Activated naive CD8-positive, alpha-beta T cell treated with anti-CD3 and anti-CD28 coated beads for 36 hours (primary cell): ENCODE measurements around the gene ST8SIA5. TPM values are rescaled to one million over a fixed set of nuclear protein-coding genes. Genes with fewer than 3 reads are reported as not detected.

Experiments
- DNase-seq: peaks from one replicate; pipeline ENCODE4 v3.0.0; 2021
- H3K27ac Mint-ChIP-seq: one replicate; pipeline ENCODE4 v1.8.0; 2022; ENCODE audit warnings: mild to moderate bottlenecking, moderate library complexity, mixed read lengths
- H3K27me3 Mint-ChIP-seq: one replicate; pipeline ENCODE4 v1.8.0; 2022; ENCODE audit warnings: mild to moderate bottlenecking, mixed read lengths
- H3K36me3 Mint-ChIP-seq: one replicate; pipeline ENCODE4 v1.8.0; 2021; ENCODE audit warnings: mild to moderate bottlenecking, mixed read lengths
- H3K4me1 Mint-ChIP-seq: one replicate; pipeline ENCODE4 v1.8.0; 2021; ENCODE audit warnings: mixed read lengths
- H3K4me3 Mint-ChIP-seq: one replicate; pipeline ENCODE4 v1.8.0; 2022; ENCODE audit warnings: mild to moderate bottlenecking, moderate library complexity, mixed read lengths
- H3K9me3 Mint-ChIP-seq: one replicate; pipeline ENCODE4 v1.8.0; 2022; ENCODE audit warnings: mixed read lengths
- total RNA-seq, 2 experiments: library from RNA; stranded (reverse); gene quantifications; one replicate each; pipeline ENCODE4 v1.2.3, GENCODE V29; 2021

The ST8SIA5 gene
- total RNA-seq, 2 experiments from 2014 or later: not detected

DNA sequence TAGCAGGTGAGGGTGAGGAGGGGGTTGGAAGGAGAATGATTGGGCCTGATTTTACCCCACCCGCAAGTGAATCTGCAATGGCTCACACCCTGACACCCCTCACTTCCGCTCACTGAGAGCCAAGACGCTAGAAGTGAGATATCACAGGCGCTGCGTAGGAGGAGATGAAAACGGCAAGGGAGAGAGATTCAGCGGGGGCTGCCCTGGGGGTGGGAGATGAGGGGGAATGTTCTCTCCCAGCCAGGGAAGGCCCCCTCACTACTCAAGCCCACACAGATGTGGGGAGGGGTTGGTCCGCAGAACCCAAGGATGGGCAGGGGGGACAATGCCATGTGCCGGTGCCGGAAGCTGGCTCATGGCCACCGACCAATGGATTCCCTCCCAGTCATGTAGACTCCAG is 132.7 kb downstream of the ST8SIA5 start:
- no peaks in the 10 kb centered on the region for H3K9me3 Mint-ChIP-seq
- no peak overlapping the region for H3K4me3 Mint-ChIP-seq
- peak; percentile 20 for DNase-seq
- no peaks in the 10 kb centered on the region for H3K36me3 Mint-ChIP-seq
- peaks cover 34% of the 10 kb centered on the region for H3K4me1 Mint-ChIP-seq
- no peaks in the 10 kb centered on the region for H3K27me3 Mint-ChIP-seq
- peak overlapping the region; percentile 78 for H3K27ac Mint-ChIP-seq

GRCh38 chr18:46623541-46623940 is 133.3 kb downstream of the ST8SIA5 start:
- H3K9me3 Mint-ChIP-seq: no peaks in the 10 kb centered on the region
- H3K36me3 Mint-ChIP-seq: no peaks in the 10 kb centered on the region
- DNase-seq: peak; percentile 48
- H3K4me3 Mint-ChIP-seq: peak overlapping the region; percentile 52
- peak overlapping the region; percentile 78 for H3K27ac Mint-ChIP-seq
- H3K4me1 Mint-ChIP-seq: peaks cover 32% of the 10 kb centered on the region
- H3K27me3 Mint-ChIP-seq: no peaks in the 10 kb centered on the region

GRCh38 chr18:46622999-46623398 is 133.9 kb downstream of the ST8SIA5 start:
- H3K4me3 Mint-ChIP-seq: no peak overlapping the region

GRCh38 chr18:46622451-46622850 is 134.4 kb downstream of the ST8SIA5 start:
- DNase-seq: no peak
- Mint-ChIP-seq H3K4me1 (peaks cover 40% of the 10 kb centered on the region), H3K36me3 (no peaks in the 10 kb centered on the region), H3K27me3 (no peaks in the 10 kb centered on the region), H3K9me3 (no peaks in the 10 kb centered on the region), H3K4me3 (no peak overlapping the region), H3K27ac (no peak overlapping the region)

More at GRCh38 chr18:46622999-46623398, 133.9 kb downstream of the ST8SIA5 start:
- no peaks in the 10 kb centered on the region for H3K36me3 Mint-ChIP-seq
- H3K27ac Mint-ChIP-seq: peak overlapping the region; percentile 78
- H3K27me3 Mint-ChIP-seq: no peaks in the 10 kb centered on the region
- H3K9me3 Mint-ChIP-seq: no peaks in the 10 kb centered on the region
- DNase-seq: no peak
- H3K4me1 Mint-ChIP-seq: peaks cover 35% of the 10 kb centered on the region

- Mint-ChIP-seq H3K4me3 (no peak overlapping the region), H3K9me3 (no peaks in the 10 kb centered on the region), H3K36me3 (no peaks in the 10 kb centered on the region), H3K27ac (no peak overlapping the region), H3K27me3 (no peaks in the 10 kb centered on the region), H3K4me1 (peaks cover 44% of the 10 kb centered on the region)
- no peak for DNase-seq
Measured at GRCh38 chr18:46621871-46622270, 135.0 kb downstream of the ST8SIA5 start.

DNA sequence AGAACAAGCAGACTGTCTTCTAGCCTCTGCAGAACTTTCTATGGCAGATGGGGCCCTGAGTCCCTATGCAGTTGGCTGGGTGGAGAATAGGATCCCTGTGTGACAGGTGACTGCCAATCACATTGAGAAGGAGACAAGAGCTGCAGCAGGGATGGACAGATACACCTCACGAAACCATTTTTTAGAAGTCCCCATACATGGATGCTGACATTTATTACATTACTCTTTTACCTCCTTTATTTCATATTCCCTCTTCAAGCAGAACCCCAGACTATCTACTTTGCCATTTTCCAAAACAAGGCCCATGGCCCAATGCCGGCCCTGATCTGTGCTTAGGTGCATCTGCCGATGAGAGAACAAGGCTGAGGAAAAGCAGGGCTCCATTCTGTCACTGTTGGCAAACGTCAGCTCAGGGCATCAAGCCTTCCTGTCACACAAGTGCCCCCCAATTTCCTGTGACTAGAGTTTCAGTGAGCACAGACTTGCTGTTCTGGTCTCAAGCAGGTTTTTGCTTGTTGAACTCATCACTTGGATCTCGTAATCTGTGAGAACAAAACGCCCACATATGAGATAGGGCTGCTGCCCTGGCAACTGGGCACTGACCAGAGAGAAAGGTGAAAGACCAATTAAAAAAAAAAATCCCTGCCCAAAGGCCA is 135.6 kb downstream of the ST8SIA5 start:
- peaks cover 46% of the 10 kb centered on the region for H3K4me1 Mint-ChIP-seq
- no peak overlapping the region for H3K4me3 Mint-ChIP-seq
- peak overlapping the region; percentile 52 for H3K27ac Mint-ChIP-seq
- DNase-seq: no peak
- H3K27me3 Mint-ChIP-seq: no peaks in the 10 kb centered on the region
- H3K9me3 Mint-ChIP-seq: no peaks in the 10 kb centered on the region
- H3K36me3 Mint-ChIP-seq: no peaks in the 10 kb centered on the region

GRCh38 chr18:46619559-46619958 is 137.3 kb downstream of the ST8SIA5 start:
- Mint-ChIP-seq H3K27me3 (no peaks in the 10 kb centered on the region), H3K4me1 (peaks cover 44% of the 10 kb centered on the region), H3K4me3 (no peak overlapping the region), H3K27ac (no peak overlapping the region), H3K9me3 (no peaks in the 10 kb centered on the region), H3K36me3 (no peaks in the 10 kb centered on the region)
- DNase-seq: no peak

Other genes with a start within 250 kb of the ST8SIA5 start
- under 1 TPM; 0.12 to 0.14 TPM for gene LOXHD1, start 99.8 kb downstream of the ST8SIA5 start, total RNA-seq
- 10 to 100 TPM; 37.4 to 38.8 TPM for gene PIAS2, start 160.5 kb upstream of the ST8SIA5 start, total RNA-seq
- 1 to 10 TPM; 1.3 to 1.6 TPM for gene KATNAL2, start 160.5 kb upstream of the ST8SIA5 start, total RNA-seq